Activated CD8-positive, alpha-beta T cell treated with anti-CD3 and anti-CD28 coated beads for 36 hours (primary cell): ENCODE data around the gene ARF1. TPM values are rescaled to one million over a fixed set of nuclear protein-coding genes. Genes with fewer than 3 reads are reported as not detected.

Experiments
- ATAC-seq: fragments of 200-7000 bp; cut with Tn5 transposase; one replicate; pipeline ENCODE4 v1.10.0; 2021; ENCODE audit warnings: mild to moderate bottlenecking, moderate library complexity
- CTCF ChIA-PET: fragments of 350-600 bp; sonication (Branson Sonifier 250); formaldehyde crosslinking; loops from one replicate; lab custom pipeline; 2021; ENCODE audit warnings: antibody characterized with exemption; lab: Charles Lee
- POLR2A ChIA-PET: fragments of 350-600 bp; sonication (Branson Sonifier 250); formaldehyde crosslinking; loops from one replicate; lab custom pipeline; 2021; ENCODE audit warnings: antibody characterized with exemption; lab: Charles Lee
- DNase-seq: peaks from one replicate; pipeline ENCODE4 v3.0.0-alpha.2; 2020
- H3K27ac Mint-ChIP-seq: one replicate; pipeline ENCODE4 v1.8.0; 2021; ENCODE audit warnings: mild to moderate bottlenecking, mixed read lengths
- H3K27me3 Mint-ChIP-seq: one replicate; pipeline ENCODE4 v1.8.0; 2021; ENCODE audit warnings: mixed read lengths
- H3K36me3 Mint-ChIP-seq: one replicate; pipeline ENCODE4 v1.8.0; 2021; ENCODE audit warnings: low read depth, mixed read lengths
- H3K4me1 Mint-ChIP-seq: one replicate; pipeline ENCODE4 v1.8.0; 2021; ENCODE audit warnings: low read depth, mixed read lengths
- H3K4me3 Mint-ChIP-seq: one replicate; pipeline ENCODE4 v1.8.0; 2021; ENCODE audit warnings: mild to moderate bottlenecking, moderate library complexity, mixed read lengths
- H3K9me3 Mint-ChIP-seq: one replicate; pipeline ENCODE4 v1.8.0; 2021; ENCODE audit warnings: mixed read lengths
- CTCF ChIP-seq: fragments of 200-600 bp; IDR thresholded peaks from one replicate; pipeline ENCODE4 v1.8.0; 2022; ENCODE audit warnings: antibody characterized with exemption, mild to moderate bottlenecking
- intact Hi-C: fragments of 100-400 bp; cut with micrococcal nuclease; formaldehyde crosslinking; loops from one replicate; pipeline ENCODE4 v1.10.0; 2022
- total RNA-seq, 2 experiments: library from RNA; stranded (reverse); gene quantifications; one replicate each; pipeline ENCODE4 v1.2.3, GENCODE V29; 2021

ARF1 gene
- total RNA-seq, 2 experiments from 2014 or later = 349 to 350 TPM

- no peak for TF ChIP-seq CTCF
- H3K4me3 Mint-ChIP-seq = peak overlapping the region; percentile 83
- DNase-seq = no peak
- H3K9me3 Mint-ChIP-seq = no peaks in the 10 kb centered on the region
- H3K4me1 Mint-ChIP-seq = peaks cover 37% of the 10 kb centered on the region
- no peaks in the 10 kb centered on the region for H3K27me3 Mint-ChIP-seq
- CTCF ChIA-PET = no interaction called here
- peak overlapping the region; percentile 90 for H3K27ac Mint-ChIP-seq
- intact Hi-C loops = no loop called here
- H3K36me3 Mint-ChIP-seq = peaks cover 11% of the 10 kb centered on the region
- ATAC-seq = no peak
- POLR2A ChIA-PET = interaction anchor here (0.6 to 4.2 kb wide), 3 partner anchors 17 to 164 kb away, joined by 3 to 21 read pairs (median 8); partner anchors contain the start of gene ARF1
Measured at GRCh38 chr1:228107636-228108035, 25.1 kb downstream of the ARF1 start.

- POLR2A ChIA-PET = interaction anchor here (0.5 to 4.2 kb wide), 10 partner anchors 11 to 350 kb away, joined by 3 to 21 read pairs (median 3); partner anchors contain the start of gene ARF1
- DNase-seq (no peak), ATAC-seq (no peak)
- intact Hi-C loops = no loop called here
- no peak for TF ChIP-seq CTCF
- peak overlapping the region; percentile 83 for H3K4me3 Mint-ChIP-seq
- CTCF ChIA-PET = interaction anchor here (3.1 kb wide), 1 partner anchor 23 kb away, joined by 15 read pairs; no protein-coding TSS in a partner anchor
- H3K27me3 Mint-ChIP-seq = no peaks in the 10 kb centered on the region
- peaks cover 9% of the 10 kb centered on the region for H3K36me3 Mint-ChIP-seq
- no peaks in the 10 kb centered on the region for H3K9me3 Mint-ChIP-seq
- H3K4me1 Mint-ChIP-seq = peaks cover 37% of the 10 kb centered on the region
- H3K27ac Mint-ChIP-seq = peak overlapping the region; percentile 90
Measured at GRCh38 chr1:228108055-228108690, 25.7 kb downstream of the ARF1 start.

- intact Hi-C loops = loop anchor here (1.0 kb wide), 1 partner anchor 58 kb away; no protein-coding TSS in a partner anchor
- peaks cover 36% of the 10 kb centered on the region for H3K4me1 Mint-ChIP-seq
- TF ChIP-seq CTCF = no peak
- no peak for DNase-seq
- H3K27ac Mint-ChIP-seq = peak overlapping the region; percentile 90
- ChIA-PET POLR2A (interaction anchor here (0.5 to 4.2 kb wide), 10 partner anchors 11 to 349 kb away, joined by 3 to 21 read pairs (median 3); partner anchors contain the start of genes ARF1 and IBA57), CTCF (interaction anchor here (3.1 kb wide), 1 partner anchor 22 kb away, joined by 15 read pairs; no protein-coding TSS in a partner anchor)
- no peaks in the 10 kb centered on the region for H3K27me3 Mint-ChIP-seq
- peak overlapping the region; percentile 83 for H3K4me3 Mint-ChIP-seq
- H3K36me3 Mint-ChIP-seq = peaks cover 7% of the 10 kb centered on the region
- ATAC-seq = no peak
- no peaks in the 10 kb centered on the region for H3K9me3 Mint-ChIP-seq
Measured at GRCh38 chr1:228108742-228109072, 26.2 kb downstream of the ARF1 start.

- TF ChIP-seq CTCF = no peak
- H3K36me3 Mint-ChIP-seq = peaks cover 7% of the 10 kb centered on the region
- peak within 1 kb of the TSS; percentile 90 for H3K27ac Mint-ChIP-seq
- ATAC-seq (peak; percentile 93), DNase-seq (peak; percentile 99)
- POLR2A ChIA-PET = interaction anchor here (0.6 to 4.2 kb wide), 15 partner anchors 10 to 348 kb away, joined by 3 to 21 read pairs (median 4); partner anchors contain the start of genes ARF1 and IBA57
- H3K4me1 Mint-ChIP-seq = peaks cover 31% of the 10 kb centered on the region
- CTCF ChIA-PET = interaction anchor here (3.1 kb wide), 1 partner anchor 22 kb away, joined by 15 read pairs; no protein-coding TSS in a partner anchor
- H3K9me3 Mint-ChIP-seq = no peaks in the 10 kb centered on the region
- intact Hi-C loops = loop anchor here (1.0 kb wide), 1 partner anchor 57 kb away; no protein-coding TSS in a partner anchor
- H3K27me3 Mint-ChIP-seq = no peaks in the 10 kb centered on the region
- H3K4me3 Mint-ChIP-seq = peak within 1 kb of the TSS; percentile 83
Measured at GRCh38 chr1:228109073-228109961, 26.8 kb downstream of the ARF1 start, which contains the start of gene MRPL55. TSS of gene MRPL55 (minus strand) at chr1:228109299. CDS start at chr1:228108260, 1,039 bp downstream.
